ENCODE data around the gene TRAPPC2.

DNA sequence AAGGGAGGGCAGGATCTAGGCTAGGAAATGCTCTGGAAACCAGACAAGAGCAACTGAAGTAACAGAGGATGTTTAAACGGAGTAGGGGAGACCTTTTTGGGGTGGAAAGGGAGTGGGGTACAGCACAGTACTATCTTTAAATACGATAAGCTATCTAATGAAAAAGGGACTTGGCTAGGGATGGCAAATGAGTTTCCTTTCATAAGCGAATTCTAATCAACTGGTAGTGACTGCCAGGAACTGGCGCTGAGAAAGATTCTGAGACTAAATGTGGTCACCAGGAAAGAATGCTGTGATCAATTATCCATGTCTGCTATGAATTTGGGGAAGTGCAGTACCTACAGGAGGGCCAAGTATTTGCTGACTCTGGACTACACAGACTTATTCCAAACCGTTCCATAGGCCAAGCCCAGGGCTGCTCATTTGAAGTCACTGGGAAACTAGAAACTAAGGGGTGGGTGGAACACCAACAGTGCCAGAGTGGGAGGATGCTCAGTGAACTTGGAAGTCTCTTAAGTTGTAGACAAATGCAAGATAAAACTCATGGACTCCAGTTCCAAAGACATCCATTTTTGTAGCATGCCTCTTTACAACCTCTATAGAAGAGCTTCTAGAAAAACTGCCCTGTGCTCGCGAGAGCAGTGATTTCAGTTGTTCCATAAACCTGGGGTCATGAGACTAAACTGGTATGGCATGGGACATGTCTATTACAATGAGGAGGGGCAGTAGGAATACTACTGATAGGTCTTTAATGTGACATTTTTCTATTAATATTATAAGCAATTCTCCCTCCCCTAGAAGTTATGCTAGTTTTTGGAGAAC, 2.0 kb downstream of the TRAPPC2 start:
- TF ChIP-seq, protein P1, sequence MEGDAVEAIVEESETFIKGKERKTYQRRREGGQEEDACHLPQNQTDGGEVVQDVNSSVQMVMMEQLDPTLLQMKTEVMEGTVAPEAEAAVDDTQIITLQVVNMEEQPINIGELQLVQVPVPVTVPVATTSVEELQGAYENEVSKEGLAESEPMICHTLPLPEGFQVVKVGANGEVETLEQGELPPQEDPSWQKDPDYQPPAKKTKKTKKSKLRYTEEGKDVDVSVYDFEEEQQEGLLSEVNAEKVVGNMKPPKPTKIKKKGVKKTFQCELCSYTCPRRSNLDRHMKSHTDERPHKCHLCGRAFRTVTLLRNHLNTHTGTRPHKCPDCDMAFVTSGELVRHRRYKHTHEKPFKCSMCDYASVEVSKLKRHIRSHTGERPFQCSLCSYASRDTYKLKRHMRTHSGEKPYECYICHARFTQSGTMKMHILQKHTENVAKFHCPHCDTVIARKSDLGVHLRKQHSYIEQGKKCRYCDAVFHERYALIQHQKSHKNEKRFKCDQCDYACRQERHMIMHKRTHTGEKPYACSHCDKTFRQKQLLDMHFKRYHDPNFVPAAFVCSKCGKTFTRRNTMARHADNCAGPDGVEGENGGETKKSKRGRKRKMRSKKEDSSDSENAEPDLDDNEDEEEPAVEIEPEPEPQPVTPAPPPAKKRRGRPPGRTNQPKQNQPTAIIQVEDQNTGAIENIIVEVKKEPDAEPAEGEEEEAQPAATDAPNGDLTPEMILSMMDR (conservative IDR thresholded peaks at IDR 0.05): no peak
- no peak for TF ChIP-seq EZH2 (IDR thresholded peaks at IDR 0.05; ENCODE audit: low read depth)

All from PC-9 (cell line).